ENCODE data around the gene GJA1. TPM values are rescaled to one million over a fixed set of nuclear protein-coding genes. Genes with fewer than 3 reads are reported as not detected.

The GJA1 gene
- polyA plus RNA-seq, 3 donors = not detected

DNA sequence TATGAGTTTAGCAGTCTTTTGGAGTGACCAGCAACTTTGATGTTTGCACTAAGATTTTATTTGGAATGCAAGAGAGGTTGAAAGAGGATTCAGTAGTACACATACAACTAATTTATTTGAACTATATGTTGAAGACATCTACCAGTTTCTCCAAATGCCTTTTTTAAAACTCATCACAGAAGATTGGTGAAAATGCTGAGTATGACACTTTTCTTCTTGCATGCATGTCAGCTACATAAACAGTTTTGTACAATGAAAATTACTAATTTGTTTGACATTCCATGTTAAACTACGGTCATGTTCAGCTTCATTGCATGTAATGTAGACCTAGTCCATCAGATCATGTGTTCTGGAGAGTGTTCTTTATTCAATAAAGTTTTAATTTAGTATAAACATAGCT is 13.9 kb downstream of the GJA1 start:
- intact Hi-C loops (cut with micrococcal nuclease) = no loop called here
- WGBS (ENCODE audit: insufficient coverage) = no CpG with 5 or more reads among the region's 1 CpG
- Histone ChIP-seq H2AFZ (ENCODE audit: insufficient read depth, low read depth, low read length, poor library complexity, severe bottlenecking) (no peak overlapping the region), H3K4me1 (ENCODE audit: control insufficient read depth in 1 of 2, insufficient read depth in 2 of 2, low read length in 2 of 2) (no peaks in the 10 kb centered on the region), H3K4me2 (replicated peaks; ENCODE audit: extremely low read depth, low read length, poor library complexity, severe bottlenecking) (no peak overlapping the region), H3K4me3 (replicated peaks in 1 of 3; ENCODE audit: low read depth in 2 of 3, low read length in 3 of 3) (no peak overlapping the region), H3K27ac (ENCODE audit: low read depth in 1 of 2, low read length in 2 of 2) (no peak overlapping the region), H3K36me3 (replicated peaks in 1 of 2; ENCODE audit: control insufficient read depth in 1 of 2, insufficient read depth in 2 of 2, low read length in 2 of 2) (no peaks in the 10 kb centered on the region), H3K79me2 (ENCODE audit: insufficient read depth, low read length) (no peaks in the 10 kb centered on the region), H3K27me3 (ENCODE audit: control insufficient read depth in 2 of 2, insufficient read depth in 2 of 2, low read length in 2 of 2) (no peaks in the 10 kb centered on the region), H4K20me1 (ENCODE audit: insufficient read depth, low read length) (no peaks in the 10 kb centered on the region), H3K9me3 (replicated peaks in 1 of 2; ENCODE audit: control insufficient read depth in 1 of 2, insufficient read depth in 1 of 2, low read length in 2 of 2) (no peaks in the 10 kb centered on the region), H3K9ac (ENCODE audit: insufficient read depth, low read length, poor library complexity, severe bottlenecking) (no peak overlapping the region)
- Mint-ChIP-seq H3K27me3 (ENCODE audit: low read depth in 3 of 3) (peaks cover 0 to 2% (median 0%) of the 10 kb centered on the region in 3 donors), H3K4me1 (no peaks in the 10 kb centered on the region), H3K4me3 (no peak overlapping the region), H3K9me3 (peaks cover 0 to 7% (median 2%) of the 10 kb centered on the region in 7 donors), H3K36me3 (no peaks in the 10 kb centered on the region), H3K27ac (no peak overlapping the region)
- no peak for DNase-seq
- TF ChIP-seq CTCF (IDR thresholded peaks at IDR 0.05) = no peak

DNA sequence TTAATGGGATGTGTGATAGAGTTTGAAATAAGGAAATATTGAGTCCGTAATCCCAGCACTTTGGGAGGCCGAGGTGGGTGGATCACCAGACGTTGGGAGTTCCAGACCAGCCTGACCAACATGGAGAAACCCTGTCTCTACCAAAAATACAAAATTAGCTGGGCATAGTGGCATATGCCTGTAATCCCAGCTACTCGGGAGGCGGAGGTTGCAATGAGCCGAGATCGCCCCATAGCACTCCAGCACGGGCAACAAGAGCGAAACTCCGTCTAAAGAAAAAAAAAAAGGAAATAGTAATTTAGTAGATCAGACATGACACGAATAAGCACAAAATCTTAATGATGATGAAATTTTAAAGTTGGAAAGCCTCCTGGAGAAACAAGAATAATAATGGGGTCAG is 14.8 kb downstream of the GJA1 start:
- 94% methylated on average over 6 of the region's 11 CpGs for WGBS (ENCODE audit: insufficient coverage)
- TF ChIP-seq CTCF (IDR thresholded peaks at IDR 0.05) = no peak
- H3K79me2 ChIP-seq (ENCODE audit: insufficient read depth, low read length) = no peaks in the 10 kb centered on the region
- H3K27me3 Mint-ChIP-seq (ENCODE audit: low read depth in 3 of 3) = peaks cover 0 to 2% (median 0%) of the 10 kb centered on the region in 3 donors
- H4K20me1 ChIP-seq (ENCODE audit: insufficient read depth, low read length) = no peaks in the 10 kb centered on the region
- no peak overlapping the region for H3K27ac Mint-ChIP-seq
- H3K27me3 ChIP-seq (ENCODE audit: control insufficient read depth in 2 of 2, insufficient read depth in 2 of 2, low read length in 2 of 2) = no peaks in the 10 kb centered on the region
- H3K9me3 ChIP-seq (replicated peaks in 1 of 2; ENCODE audit: control insufficient read depth in 1 of 2, insufficient read depth in 1 of 2, low read length in 2 of 2) = no peaks in the 10 kb centered on the region
- H3K36me3 Mint-ChIP-seq = no peaks in the 10 kb centered on the region
- no peak overlapping the region for H2AFZ ChIP-seq (ENCODE audit: insufficient read depth, low read depth, low read length, poor library complexity, severe bottlenecking)
- no peak overlapping the region for H3K27ac ChIP-seq (ENCODE audit: low read depth in 1 of 2, low read length in 2 of 2)
- peaks cover 0 to 7% (median under 1%) of the 10 kb centered on the region in 7 donors for H3K9me3 Mint-ChIP-seq
- no peak overlapping the region for H3K4me2 ChIP-seq (replicated peaks; ENCODE audit: extremely low read depth, low read length, poor library complexity, severe bottlenecking)
- H3K4me1 ChIP-seq (ENCODE audit: control insufficient read depth in 1 of 2, insufficient read depth in 2 of 2, low read length in 2 of 2) = no peaks in the 10 kb centered on the region
- H3K4me3 Mint-ChIP-seq = no peak overlapping the region
- H3K4me3 ChIP-seq (replicated peaks in 1 of 3; ENCODE audit: low read depth in 2 of 3, low read length in 3 of 3) = no peak overlapping the region
- H3K36me3 ChIP-seq (replicated peaks in 1 of 2; ENCODE audit: control insufficient read depth in 1 of 2, insufficient read depth in 2 of 2, low read length in 2 of 2) = no peaks in the 10 kb centered on the region
- DNase-seq = no peak
- intact Hi-C loops (cut with micrococcal nuclease) = no loop called here
- H3K9ac ChIP-seq (ENCODE audit: insufficient read depth, low read length, poor library complexity, severe bottlenecking) = no peak overlapping the region
- H3K4me1 Mint-ChIP-seq = no peaks in the 10 kb centered on the region
